DMS53 (cell line): Measurements from ENCODE around the gene MCRIP1.

Source experiments
- DNase-seq: peaks from one replicate; lab custom pipeline; 2025; lab: John Stamatoyannopoulos, UW

Gene MCRIP1

GRCh38 chr17:81819708-81820107 lies 13.4 kb downstream of the MCRIP1 start:
- no peak for DNase-seq

GRCh38 chr17:81817758-81818147 lies 15.3 kb downstream of the MCRIP1 start:
- no peak for DNase-seq

GRCh38 chr17:81815646-81815986 lies 17.5 kb downstream of the MCRIP1 start:
- no peak for DNase-seq

- no peak for DNase-seq
Measured at GRCh38 chr17:81814748-81815645, 18.1 kb downstream of the MCRIP1 start.

GRCh38 chr17:81813861-81814683 lies 19.0 kb downstream of the MCRIP1 start:
- DNase-seq: no peak

GRCh38 chr17:81813371-81813684 lies 19.8 kb downstream of the MCRIP1 start:
- no peak for DNase-seq

GRCh38 chr17:81812571-81813370 lies 20.3 kb downstream of the MCRIP1 start:
- DNase-seq: no peak

GRCh38 chr17:81811705-81812570 lies 21.2 kb downstream of the MCRIP1 start:
- no peak for DNase-seq

GRCh38 chr17:81810892-81811704 lies 22.0 kb downstream of the MCRIP1 start:
- DNase-seq: no peak

GRCh38 chr17:81810476-81810875 lies 22.6 kb downstream of the MCRIP1 start:
- no peak for DNase-seq

- no peak for DNase-seq
Measured at GRCh38 chr17:81809556-81809998, 23.5 kb downstream of the MCRIP1 start.

GRCh38 chr17:81808778-81809555 lies 24.1 kb downstream of the MCRIP1 start:
- peak; percentile 45 for DNase-seq

GRCh38 chr17:81807839-81808238 lies 25.3 kb downstream of the MCRIP1 start:
- DNase-seq: no peak

GRCh38 chr17:81807210-81807719 lies 25.8 kb downstream of the MCRIP1 start:
- no peak for DNase-seq

GRCh38 chr17:81806461-81807209 lies 26.5 kb downstream of the MCRIP1 start:
- no peak for DNase-seq

GRCh38 chr17:81805707-81806460 lies 27.2 kb downstream of the MCRIP1 start:
- DNase-seq: no peak

- DNase-seq: no peak
Measured at GRCh38 chr17:81804559-81805399, 28.3 kb downstream of the MCRIP1 start.
